Panc1 (cell line): ENCODE results near the gene DLGAP1. TPM values are rescaled to one million over a fixed set of nuclear protein-coding genes. Genes with fewer than 3 reads are reported as not detected.

Experiments used
- ATAC-seq: fragments of 200-7000 bp; cut with Tn5 transposase; 2 replicates; pipeline ENCODE4 v1.9.1; 2020; ENCODE audit warnings: mild to moderate bottlenecking, moderate library complexity
- BruUV-seq: library from RNA; stranded (reverse); fragments of 400-500 nt; replicated peaks from 2 replicates; lab custom pipeline; 2021; lab: Mats Ljungman, UMichigan
- CTCF ChIA-PET: fragments of 300-600 bp; sonication (Branson Sonifier 250); formaldehyde crosslinking; loops from one replicate; lab custom pipeline; 2022; ENCODE audit warnings: antibody characterized with exemption; lab: Charles Lee
- POLR2A ChIA-PET: fragments of 300-600 bp; sonication (Branson Sonifier 250); formaldehyde crosslinking; loops from one replicate; lab custom pipeline; 2022; ENCODE audit warnings: antibody characterized with exemption; lab: Charles Lee
- DNase-seq: peaks from one replicate; pipeline ENCODE4 v3.0.0-alpha.2; 2010; ENCODE audit warnings: low read depth, low spot score
- H3K27ac ChIP-seq: 2 replicates; pipeline ENCODE4 v1.5.1; 2011; ENCODE audit warnings: mild to moderate bottlenecking, low read length, inconsistent platforms
- H3K27me3 ChIP-seq: fragments of 200-500 bp; sonication (Bioruptor generic); 2 replicates; pipeline ENCODE4 v1.6.0; 2014; ENCODE audit warnings: low read length, inconsistent platforms; ENCODE audit not compliant: control insufficient read depth, insufficient read depth
- H3K36me3 ChIP-seq: fragments of 200-500 bp; sonication (Bioruptor generic); 2 replicates; pipeline ENCODE4 v1.5.1; 2014; ENCODE audit warnings: inconsistent platforms, mild to moderate bottlenecking, low read length, moderate library complexity; ENCODE audit not compliant: control insufficient read depth, insufficient read depth
- H3K4me1 ChIP-seq: 2 replicates; pipeline ENCODE4 v1.5.1; 2011; ENCODE audit warnings: inconsistent platforms, mild to moderate bottlenecking, low read length, moderate library complexity; ENCODE audit not compliant: control insufficient read depth, insufficient read depth
- H3K4me3 ChIP-seq, 2 experiments: 2 replicates each; pipeline ENCODE4 v1.5.1; 2011 to 2012; ENCODE audit warnings: low read depth in 2 of 2, low read length in 2 of 2, mild to moderate bottlenecking in 2 of 2, inconsistent platforms in 1 of 2, moderate library complexity in 1 of 2
- H3K9me3 ChIP-seq: fragments of 200-500 bp; sonication (Bioruptor generic); 2 replicates; pipeline ENCODE4 v1.5.1; 2014; ENCODE audit warnings: low read depth, mild to moderate bottlenecking, inconsistent platforms, low read length, moderate library complexity; ENCODE audit not compliant: control insufficient read depth, insufficient read depth
- CTCF ChIP-seq: fragments of 450-650 bp; IDR thresholded peaks from 2 replicates; pipeline ENCODE4 v1.5.1; 2017; ENCODE audit warnings: mild to moderate bottlenecking
- POLR2AphosphoS5 ChIP-seq: IDR thresholded peaks from 2 replicates; pipeline ENCODE4 v1.6.1; 2012; ENCODE audit warnings: mild to moderate bottlenecking, low read depth, low read length, moderate library complexity
- REST ChIP-seq, 2 experiments: IDR thresholded peaks; 2 replicates each; pipeline ENCODE4 v1.6.1; 2011 to 2012; ENCODE audit warnings: low read depth in 2 of 2, control low read depth in 1 of 2, low read length in 1 of 2, mild to moderate bottlenecking in 1 of 2, moderate library complexity in 1 of 2; ENCODE audit not compliant: insufficient read depth in 1 of 2
- SIN3A ChIP-seq: IDR thresholded peaks from 2 replicates; pipeline ENCODE4 v1.6.1; 2012; ENCODE audit warnings: low read depth, mild to moderate bottlenecking, low read length, moderate library complexity, borderline replicate concordance; ENCODE audit not compliant: insufficient read depth
- TCF7L2 ChIP-seq: IDR thresholded peaks from 2 replicates; pipeline ENCODE4 v1.6.1; 2011; ENCODE audit warnings: mild to moderate bottlenecking, low read depth, low read length, inconsistent platforms
- in situ Hi-C: cut with HindIII; loops from 2 replicates; pipeline ENCODE4 v1.10.0; 2016; ENCODE audit warnings: low sequenced_read_pairs, low pct_unique_long_range_greater_than_20kb
- intact Hi-C: fragments of 100-400 bp; cut with micrococcal nuclease; formaldehyde crosslinking; loops from one replicate; pipeline ENCODE4 v1.10.0; 2022; ENCODE audit not compliant: unreplicated experiment
- total RNA-seq: library from RNA; stranded (reverse); gene quantifications from one replicate; pipeline ENCODE4 v1.2.1, GENCODE V29; 2021; ENCODE audit not compliant: unreplicated experiment

The DLGAP1 gene
- total RNA-seq, 1 experiment from 2014 or later = 1.8 TPM

- Histone ChIP-seq H3K27ac (peak overlapping the region; percentile 93), H3K27me3 (no peaks in the 10 kb centered on the region), H3K4me3 (no peak overlapping the region), H3K4me1 (peaks cover 14% of the 10 kb centered on the region), H3K9me3 (no peaks in the 10 kb centered on the region), H3K36me3 (no peaks in the 10 kb centered on the region)
- no TSS peak for BruUV-seq
- TF ChIP-seq CTCF = no peak
- TF ChIP-seq POLR2AphosphoS5 = no peak
- TF ChIP-seq TCF7L2 = no peak
- TF ChIP-seq REST (IDR thresholded peaks at IDR 0.05; ENCODE audit: insufficient read depth in 1 of 2, low read depth in 2 of 2, low read length in 1 of 2) = no peak
- no peak for TF ChIP-seq SIN3A
- no peak for ATAC-seq
- intact Hi-C loops (no loop called here), in situ Hi-C loops (no loop called here)
- POLR2A ChIA-PET = no interaction called here
- CTCF ChIA-PET = interaction anchor here (0.6 to 1.6 kb wide), 4 partner anchors 33 to 305 kb away, joined by 3 to 4 read pairs (median 3); no protein-coding TSS in a partner anchor
- no peak for DNase-seq
Observed at GRCh38 chr18:3584897-3585460, 870.1 kb downstream of the DLGAP1 start.

GRCh38 chr18:3584266-3584861, 870.7 kb downstream of the DLGAP1 start:
- peak overlapping the region; percentile 93 for H3K27ac ChIP-seq
- intact Hi-C loops = no loop called here
- no peak for DNase-seq

More at GRCh38 chr18:3584266-3584861, 870.7 kb downstream of the DLGAP1 start:
- no peaks in the 10 kb centered on the region for H3K27me3 ChIP-seq
- TF ChIP-seq SIN3A (no peak), REST (IDR thresholded peaks at IDR 0.05; ENCODE audit: insufficient read depth in 1 of 2, low read depth in 2 of 2, low read length in 1 of 2) (no peak), TCF7L2 (no peak), CTCF (no peak), POLR2AphosphoS5 (no peak)
- no peak for ATAC-seq
- CTCF ChIA-PET = interaction anchor here (0.6 kb wide), 1 partner anchor 186 kb away, joined by 4 read pairs; no protein-coding TSS in a partner anchor
- POLR2A ChIA-PET = interaction anchor here (0.6 kb wide), 1 partner anchor 285 kb away, joined by 3 read pairs; no protein-coding TSS in a partner anchor
- no peaks in the 10 kb centered on the region for H3K36me3 ChIP-seq
- peaks cover 13% of the 10 kb centered on the region for H3K4me1 ChIP-seq
- in situ Hi-C loops = no loop called here
- no TSS peak for BruUV-seq
- H3K9me3 ChIP-seq = no peaks in the 10 kb centered on the region
- no peak overlapping the region for H3K4me3 ChIP-seq
